ENCODE measurements around the gene CNOT6L. TPM values are rescaled to one million over a fixed set of nuclear protein-coding genes. Genes with fewer than 3 reads are reported as not detected.

CNOT6L gene
- polyA plus RNA-seq, 1 of the 3 experiments (the other 2 are of a cell fraction): 2.8 TPM

DNA sequence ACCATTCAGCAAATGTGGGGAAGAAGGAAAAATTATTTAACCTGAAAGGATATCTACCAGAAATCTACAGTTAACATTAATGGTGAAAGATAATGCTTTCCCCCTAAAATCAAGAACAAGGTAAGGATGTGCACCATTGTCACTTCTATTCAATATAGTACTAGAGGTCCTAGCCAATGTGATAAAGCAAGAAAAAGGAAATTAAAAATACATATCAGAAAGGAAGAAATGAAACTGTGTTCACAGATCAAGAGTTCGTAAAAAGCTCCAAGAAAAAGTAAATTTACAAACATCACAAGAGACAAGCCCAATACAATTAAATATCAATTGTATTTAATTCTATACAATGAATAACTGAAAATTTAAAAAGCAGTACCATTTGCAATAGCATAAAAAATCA is 57.6 kb downstream of the CNOT6L start:
- Histone ChIP-seq H3K9ac (no peak overlapping the region), H3K4me2 (no peak overlapping the region), H3K27ac (ENCODE audit: low read depth in 2 of 2, low read length in 1 of 2) (no peak overlapping the region), H3K4me3 (ENCODE audit: low read depth in 2 of 2, low read length in 1 of 2) (no peak overlapping the region), H3F3A (replicated peaks; ENCODE audit: insufficient read depth) (peaks cover 5% of the 10 kb centered on the region), H3K9me2 (no peaks in the 10 kb centered on the region), H4K20me1 (ENCODE audit: insufficient read depth) (no peaks in the 10 kb centered on the region), H3K9me3 (peaks cover 8% of the 10 kb centered on the region; the same call in 1 of the 2 replicates), H3K79me2 (ENCODE audit: insufficient read depth) (no peaks in the 10 kb centered on the region), H3K36me3 (replicated peaks in 1 of 2; ENCODE audit: control insufficient read depth in 1 of 2, insufficient read depth in 2 of 2, low read length in 1 of 2) (peaks cover 5 to 23% of the 10 kb centered on the region in 2 experiments), H3K27me3 (ENCODE audit: insufficient read depth) (no peaks in the 10 kb centered on the region), H3K4me1 (ENCODE audit: control insufficient read depth in 1 of 2, insufficient read depth in 2 of 2, low read depth in 1 of 2, low read length in 1 of 2) (no peaks in the 10 kb centered on the region), H2AFZ (ENCODE audit: low read depth) (no peak overlapping the region)
- 100% methylated on average over 1 of the region's 1 CpG for WGBS (ENCODE audit: low lambda C conversion rate)
- no peak for DNase-seq
- ChIA-PET CTCF (no interaction called here), POLR2A (no interaction called here)
- TF ChIP-seq GATA2 (CRISPR knock-in tag; IDR thresholded peaks at IDR 0.05) (no peak), GABPA (IDR thresholded peaks at IDR 0.05; ENCODE audit: low read depth) (no peak), MXI1 (IDR thresholded peaks at IDR 0.05; ENCODE audit: low read depth, low read length) (no peak), FOXJ3 (CRISPR knock-in tag; IDR thresholded peaks at IDR 0.05) (no peak), ZBTB33 (IDR thresholded peaks at IDR 0.05; ENCODE audit: borderline replicate concordance, low read depth) (no peak)
- TF ChIP-seq, protein P1, sequence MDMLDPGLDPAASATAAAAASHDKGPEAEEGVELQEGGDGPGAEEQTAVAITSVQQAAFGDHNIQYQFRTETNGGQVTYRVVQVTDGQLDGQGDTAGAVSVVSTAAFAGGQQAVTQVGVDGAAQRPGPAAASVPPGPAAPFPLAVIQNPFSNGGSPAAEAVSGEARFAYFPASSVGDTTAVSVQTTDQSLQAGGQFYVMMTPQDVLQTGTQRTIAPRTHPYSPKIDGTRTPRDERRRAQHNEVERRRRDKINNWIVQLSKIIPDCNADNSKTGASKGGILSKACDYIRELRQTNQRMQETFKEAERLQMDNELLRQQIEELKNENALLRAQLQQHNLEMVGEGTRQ (IDR thresholded peaks at IDR 0.05; ENCODE audit: borderline replicate concordance, low read depth, low read length): no peak

- H3K27ac ChIP-seq (ENCODE audit: low read depth in 2 of 2, low read length in 1 of 2): no peak overlapping the region
- no peak overlapping the region for H3K4me2 ChIP-seq
- no peak overlapping the region for H2AFZ ChIP-seq (ENCODE audit: low read depth)
- H4K20me1 ChIP-seq (ENCODE audit: insufficient read depth): no peaks in the 10 kb centered on the region
- H3F3A ChIP-seq (replicated peaks; ENCODE audit: insufficient read depth): peaks cover 9% of the 10 kb centered on the region
- peaks cover 8% of the 10 kb centered on the region; the same call in 1 of the 2 replicates for H3K9me3 ChIP-seq
- H3K9me2 ChIP-seq: no peaks in the 10 kb centered on the region
- 100% methylated on average over 1 of the region's 1 CpG for WGBS (ENCODE audit: low lambda C conversion rate)
- POLR2A ChIA-PET: no interaction called here
- H3K4me1 ChIP-seq (ENCODE audit: control insufficient read depth in 1 of 2, insufficient read depth in 2 of 2, low read depth in 1 of 2, low read length in 1 of 2): no peaks in the 10 kb centered on the region
- no peaks in the 10 kb centered on the region for H3K79me2 ChIP-seq (ENCODE audit: insufficient read depth)
- no peaks in the 10 kb centered on the region for H3K27me3 ChIP-seq (ENCODE audit: insufficient read depth)
- CTCF ChIA-PET: no interaction called here
- no peak for DNase-seq
- peaks cover 8 to 35% of the 10 kb centered on the region in 2 experiments for H3K36me3 ChIP-seq (replicated peaks in 1 of 2; ENCODE audit: control insufficient read depth in 1 of 2, insufficient read depth in 2 of 2, low read length in 1 of 2)
- H3K9ac ChIP-seq: no peak overlapping the region
- no peak overlapping the region for H3K4me3 ChIP-seq (ENCODE audit: low read depth in 2 of 2, low read length in 1 of 2)
- TF ChIP-seq YY1 (IDR thresholded peaks at IDR 0.05; ENCODE audit: low read depth) (no peak), RAD21 (IDR thresholded peaks at IDR 0.05; ENCODE audit: low read length) (no peak), GABPA (IDR thresholded peaks at IDR 0.05; ENCODE audit: low read depth) (no peak), MXI1 (IDR thresholded peaks at IDR 0.05; ENCODE audit: low read depth, low read length) (no peak), RCOR1 (IDR thresholded peaks at IDR 0.05; ENCODE audit: low read length) (no peak), FOSL2 (IDR thresholded peaks at IDR 0.05; ENCODE audit: borderline replicate concordance, low read depth) (no peak), TEAD4 (IDR thresholded peaks at IDR 0.05; ENCODE audit: borderline replicate concordance, insufficient read depth) (no peak), GATA2 (CRISPR knock-in tag; IDR thresholded peaks at IDR 0.05) (no peak)
Measured at GRCh38 chr4:77758804-77759203, 60.4 kb downstream of the CNOT6L start.
